Fibroblast of pulmonary artery (primary cell): Measurements from ENCODE around the gene APH1B.

Source experiments
- DNase-seq: peaks from one replicate; pipeline ENCODE4 v3.0.0-alpha.2; 2010; ENCODE audit warnings: low read depth
- H3K4me3 ChIP-seq: replicated peaks from 2 replicates; pipeline ENCODE4 v1.5.1; 2011; ENCODE audit warnings: low read depth, mild to moderate bottlenecking, control low read depth, low read length, moderate library complexity
- CTCF ChIP-seq: IDR thresholded peaks from 2 replicates; pipeline ENCODE4 v1.5.1; 2011; ENCODE audit warnings: mild to moderate bottlenecking, control low read depth, low read length, inconsistent platforms; ENCODE audit errors: missing control alignments

Gene APH1B

DNA sequence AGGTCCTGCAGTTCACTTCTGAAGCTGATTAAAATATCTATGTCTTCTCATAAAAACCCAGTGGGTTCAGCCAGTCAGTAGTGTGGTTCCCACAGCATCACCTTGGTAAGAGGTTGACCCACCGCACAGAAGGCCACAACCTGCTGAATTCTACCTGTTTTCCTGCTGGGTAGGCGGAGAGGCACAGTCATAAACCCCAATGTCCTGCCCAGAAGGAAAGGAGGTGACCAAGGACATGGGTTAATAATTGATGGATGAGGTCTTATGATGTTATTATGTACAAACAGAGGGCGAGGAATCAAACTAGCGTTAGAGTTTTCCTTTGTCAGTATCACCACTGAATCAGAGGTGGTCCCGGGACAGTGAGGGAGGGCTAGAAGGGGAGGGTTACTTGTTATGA, 76.5 kb downstream of the APH1B start:
- H3K4me3 ChIP-seq = no peak overlapping the region
- no peak for TF ChIP-seq CTCF
- DNase-seq = no peak

- H3K4me3 ChIP-seq = no peak overlapping the region
- no peak for TF ChIP-seq CTCF
- DNase-seq = no peak
Observed at GRCh38 chr15:63354821-63355650, 77.6 kb downstream of the APH1B start.

GRCh38 chr15:63357061-63357460, 79.7 kb downstream of the APH1B start:
- TF ChIP-seq CTCF = no peak
- no peak overlapping the region for H3K4me3 ChIP-seq
- no peak for DNase-seq

GRCh38 chr15:63357731-63358130, 80.3 kb downstream of the APH1B start:
- H3K4me3 ChIP-seq = no peak overlapping the region
- TF ChIP-seq CTCF = no peak
- DNase-seq = no peak

DNA sequence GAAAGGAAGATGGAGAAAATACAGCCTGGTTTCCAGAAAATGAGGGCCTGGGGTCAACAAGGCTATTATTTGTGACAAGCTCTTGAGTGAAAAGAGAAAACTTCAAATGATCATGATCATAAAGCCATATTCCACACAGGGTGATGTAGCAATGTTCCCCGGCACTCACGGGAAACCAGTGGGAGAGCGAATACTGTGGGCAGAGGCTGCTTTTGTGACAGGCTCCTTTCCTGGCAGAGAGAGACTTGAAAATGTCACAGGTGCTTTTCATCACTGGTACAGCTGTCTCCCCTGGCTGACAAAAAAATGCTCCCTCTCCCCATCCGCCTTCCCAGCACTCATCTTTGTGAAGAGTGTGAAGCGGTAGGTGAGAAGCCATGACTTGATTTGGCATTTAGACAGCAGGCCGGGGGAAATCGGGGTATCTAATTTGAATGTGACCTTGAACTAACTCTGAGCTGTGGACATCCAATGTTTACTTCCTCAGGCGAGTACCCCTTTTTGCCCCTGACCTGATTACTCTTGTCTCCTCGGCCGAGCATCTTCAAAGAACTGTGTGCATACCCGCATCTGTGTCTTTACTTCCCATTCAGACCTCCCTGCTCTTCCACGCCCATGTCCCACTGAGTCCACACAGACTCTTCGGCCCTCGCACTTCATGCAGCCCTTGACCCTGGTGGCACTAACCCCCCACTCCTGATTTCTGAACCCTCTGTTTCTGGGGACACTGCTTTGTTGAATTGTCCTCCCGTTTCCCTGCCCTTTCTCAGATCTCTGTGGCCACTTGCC, 81.0 kb downstream of the APH1B start:
- no peak overlapping the region for H3K4me3 ChIP-seq
- DNase-seq = no peak
- TF ChIP-seq CTCF = no peak
